GM18909 (cell line): ENCODE measurements around the gene STXBP4.
A peak's percentile ranks its signal among the peaks of the same experiment; 100 is the strongest.

ENCODE experiments used
- ATAC-seq: cut with Tn5 transposase; IDR thresholded peaks from one replicate; pipeline ENCODE4 v1.9.1; 2021; ENCODE audit warnings: mild to moderate bottlenecking; ENCODE audit not compliant: unreplicated experiment, poor library complexity

Gene STXBP4

GRCh38 chr17:54969658-54970572 lies 1.4 kb downstream of the STXBP4 start:
- no peak for ATAC-seq

DNA sequence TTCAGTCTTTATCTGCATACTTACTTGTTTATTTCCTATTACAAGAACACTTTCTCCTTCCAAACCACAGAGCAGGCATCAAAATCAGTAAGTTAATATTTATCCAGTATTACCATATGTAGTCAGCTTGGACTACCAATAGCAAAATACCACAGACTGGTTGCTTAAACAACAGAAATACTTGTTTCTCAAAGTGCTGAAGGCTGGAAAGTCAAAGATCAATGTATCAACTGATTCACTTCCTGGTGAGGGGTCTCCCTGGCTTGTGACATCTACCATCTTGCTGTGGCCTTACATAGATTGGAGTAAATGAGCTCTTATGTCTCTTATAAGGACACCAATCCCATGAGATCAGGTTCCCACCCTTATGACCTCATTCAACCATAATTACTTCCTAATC lies 2.6 kb downstream of the STXBP4 start:
- peak; percentile 15 for ATAC-seq

- ATAC-seq: no peak
These were observed 3.3 kb downstream of the STXBP4 start for GRCh38 chr17:54971901-54972300.

DNA sequence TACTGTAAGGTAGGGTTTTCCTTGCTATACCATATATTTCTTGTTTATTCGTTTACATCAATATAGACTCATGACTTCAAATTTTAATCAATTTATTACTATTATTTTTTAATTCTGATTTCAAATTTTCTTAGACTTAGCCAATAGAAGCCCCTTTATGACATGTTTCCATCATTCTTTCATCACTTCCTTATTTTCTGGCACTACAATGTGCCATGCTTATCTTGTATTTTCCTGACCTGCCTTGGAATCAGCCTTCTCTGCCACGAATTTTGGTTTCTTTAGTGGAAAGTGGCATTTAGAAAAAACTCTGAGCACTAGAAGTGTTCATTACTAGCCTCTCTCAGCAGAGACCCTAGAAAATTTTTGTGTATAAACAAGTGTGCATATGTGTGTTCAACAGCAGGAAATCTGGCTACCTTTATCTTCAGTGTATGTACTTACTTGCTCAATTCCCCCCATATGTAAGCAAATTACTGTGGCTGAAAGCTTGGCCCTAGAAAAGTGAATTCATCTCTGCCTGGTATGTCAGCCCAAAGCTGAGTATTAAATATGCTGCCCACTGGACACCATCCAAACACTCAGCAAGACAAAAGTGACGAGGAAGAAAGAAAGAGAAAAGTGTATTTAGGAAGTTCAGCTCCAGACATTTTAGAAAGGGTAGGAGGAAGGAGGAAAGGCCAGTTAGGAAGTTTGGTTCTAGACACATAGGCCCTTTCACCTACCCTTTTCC lies 4.0 kb downstream of the STXBP4 start:
- no peak for ATAC-seq

DNA sequence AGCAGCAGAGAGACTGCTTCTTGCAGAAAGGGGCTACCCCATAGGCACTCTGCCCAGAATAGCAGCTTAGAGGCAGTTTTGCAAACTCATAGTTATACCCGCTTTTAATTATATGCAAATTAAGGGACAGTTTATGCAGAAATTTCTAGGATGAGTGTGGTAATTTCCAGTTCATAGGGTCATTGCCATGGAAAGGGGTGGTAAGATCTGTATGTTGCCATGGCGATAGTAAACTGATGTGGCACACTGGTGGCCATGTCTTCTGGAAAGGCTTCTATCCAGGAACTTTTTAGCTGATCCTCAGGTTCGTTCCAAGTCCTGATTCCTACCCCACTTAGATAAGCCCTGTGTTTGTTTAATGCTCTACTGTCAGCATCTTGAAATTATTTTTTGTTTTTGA lies 6.2 kb downstream of the STXBP4 start:
- ATAC-seq: no peak

DNA sequence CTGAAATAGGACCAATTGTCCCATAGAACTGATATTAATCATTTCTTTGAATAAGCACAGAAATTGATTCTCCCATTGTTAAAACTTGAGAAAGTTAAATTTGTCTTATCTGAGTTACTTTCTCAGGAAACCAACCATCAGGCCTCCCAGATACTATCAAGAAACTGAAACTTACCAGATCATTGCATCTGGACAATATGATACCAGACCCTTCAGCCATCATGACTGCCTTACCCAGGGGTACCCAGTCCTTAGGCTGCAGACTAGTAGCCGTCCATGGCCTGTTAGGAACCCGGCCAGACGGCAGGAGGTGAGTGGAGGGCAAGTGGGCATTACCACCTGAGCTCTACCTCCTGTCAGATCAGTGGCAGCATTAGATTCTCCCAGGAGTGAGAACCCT lies 7.8 kb downstream of the STXBP4 start:
- no peak for ATAC-seq

DNA sequence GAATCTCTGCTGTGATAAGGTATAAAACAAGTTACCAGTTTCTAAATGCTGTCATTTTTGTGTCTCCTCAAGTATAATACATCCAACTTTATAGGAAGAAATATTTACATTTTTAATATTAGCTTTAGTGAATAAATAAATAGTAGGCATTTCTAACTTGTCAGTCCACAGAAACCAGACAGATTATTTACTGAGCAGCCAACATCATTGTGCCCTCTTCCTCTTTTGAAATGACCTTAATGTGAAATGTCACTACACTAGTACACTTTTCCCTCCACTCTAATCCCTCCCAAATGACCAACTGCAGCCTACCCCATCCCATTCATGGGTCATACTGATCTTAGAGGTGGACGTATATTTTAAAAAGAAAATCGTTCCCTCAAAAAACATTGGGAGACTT lies 9.2 kb downstream of the STXBP4 start:
- ATAC-seq: no peak

- no peak for ATAC-seq
These were observed 11.1 kb downstream of the STXBP4 start for GRCh38 chr17:54979657-54980056.

GRCh38 chr17:54980375-54980774 lies 11.8 kb downstream of the STXBP4 start:
- ATAC-seq: no peak

GRCh38 chr17:54982399-54982798 lies 13.8 kb downstream of the STXBP4 start:
- no peak for ATAC-seq

GRCh38 chr17:54983260-54983659 lies 14.7 kb downstream of the STXBP4 start:
- no peak for ATAC-seq

DNA sequence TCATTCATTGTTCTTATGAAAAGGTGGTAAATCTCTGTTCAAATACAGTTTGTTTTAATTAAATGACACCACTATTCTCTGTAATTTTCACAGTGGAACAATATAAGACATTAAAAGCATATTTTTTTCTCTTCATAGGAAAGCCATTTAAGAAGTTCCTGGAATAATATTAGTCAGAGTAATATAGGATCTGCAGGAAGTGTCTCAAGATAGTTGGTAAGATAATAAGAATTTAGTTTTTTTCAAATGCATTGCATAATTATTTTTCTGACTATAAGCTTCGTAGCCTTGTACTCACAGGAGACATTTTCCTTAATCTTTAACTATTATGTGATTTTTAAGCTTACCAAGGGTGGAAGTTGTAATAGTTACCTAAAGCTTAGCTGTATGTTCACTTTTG lies 16.9 kb downstream of the STXBP4 start:
- no peak for ATAC-seq

GRCh38 chr17:54990118-54990517 lies 21.6 kb downstream of the STXBP4 start:
- no peak for ATAC-seq

DNA sequence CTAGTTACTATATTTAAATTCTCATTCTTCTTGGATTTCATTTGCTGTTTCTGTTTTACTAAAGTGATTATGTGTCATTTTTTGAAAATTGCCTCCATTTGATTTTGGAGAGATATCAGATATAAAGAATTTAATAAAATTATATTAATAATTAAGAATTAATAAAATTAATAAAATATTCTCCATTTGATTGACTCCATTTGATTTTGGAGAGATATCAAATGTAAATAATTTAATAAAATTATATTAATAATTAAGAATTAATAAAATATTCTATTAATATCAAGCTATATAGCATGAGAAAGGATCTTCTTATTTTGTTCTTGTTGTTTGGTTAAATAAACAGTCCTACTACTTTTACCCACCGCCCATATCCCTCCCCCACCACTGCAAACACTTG lies 23.0 kb downstream of the STXBP4 start:
- no peak for ATAC-seq

GRCh38 chr17:54992797-54993639 lies 24.5 kb downstream of the STXBP4 start:
- ATAC-seq: peak; percentile 79

DNA sequence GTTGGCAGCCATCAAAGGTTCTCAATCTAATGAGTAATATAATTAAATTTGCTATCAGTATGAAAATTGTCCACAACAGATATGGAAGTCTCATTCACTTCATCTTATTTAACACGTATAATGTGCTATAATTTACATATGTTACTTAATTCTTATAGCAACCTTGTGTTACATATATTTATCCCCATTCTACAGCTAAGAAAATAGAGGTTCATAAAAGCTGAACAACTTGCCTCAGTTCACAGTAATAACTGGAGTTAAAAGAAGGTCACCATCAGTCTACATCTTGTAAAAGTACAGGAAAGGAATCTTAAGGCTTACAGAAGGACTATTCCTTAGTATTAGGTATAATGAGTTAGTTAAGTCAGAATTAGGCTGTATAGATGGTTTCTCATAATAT lies 27.9 kb downstream of the STXBP4 start:
- ATAC-seq: no peak

DNA sequence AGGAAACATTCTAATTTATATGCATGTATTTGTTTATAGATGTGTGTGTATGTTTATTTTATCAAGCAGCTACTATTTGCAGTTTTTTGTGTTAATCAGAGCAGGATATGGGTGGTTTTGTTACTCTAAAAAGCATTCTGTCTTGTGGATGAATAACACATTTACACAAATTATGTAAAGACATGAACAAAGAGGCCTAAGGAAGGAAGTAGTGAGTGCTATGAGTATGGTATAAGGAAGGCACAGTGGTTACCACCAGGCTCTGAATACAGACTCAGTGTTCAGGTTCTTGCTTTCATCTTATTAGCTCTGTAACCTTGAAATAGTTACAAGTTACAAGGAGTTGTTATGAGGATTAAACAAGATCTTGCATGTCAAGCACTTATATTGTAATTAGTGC lies 33.9 kb downstream of the STXBP4 start:
- no peak for ATAC-seq

- ATAC-seq: no peak
These were observed 35.9 kb downstream of the STXBP4 start for GRCh38 chr17:55004484-55004883.

- peak; percentile 50 for ATAC-seq
These were observed 37.0 kb downstream of the STXBP4 start for GRCh38 chr17:55005520-55005919.

- no peak for ATAC-seq
These were observed 55.1 kb downstream of the STXBP4 start for GRCh38 chr17:55023626-55024025.

DNA sequence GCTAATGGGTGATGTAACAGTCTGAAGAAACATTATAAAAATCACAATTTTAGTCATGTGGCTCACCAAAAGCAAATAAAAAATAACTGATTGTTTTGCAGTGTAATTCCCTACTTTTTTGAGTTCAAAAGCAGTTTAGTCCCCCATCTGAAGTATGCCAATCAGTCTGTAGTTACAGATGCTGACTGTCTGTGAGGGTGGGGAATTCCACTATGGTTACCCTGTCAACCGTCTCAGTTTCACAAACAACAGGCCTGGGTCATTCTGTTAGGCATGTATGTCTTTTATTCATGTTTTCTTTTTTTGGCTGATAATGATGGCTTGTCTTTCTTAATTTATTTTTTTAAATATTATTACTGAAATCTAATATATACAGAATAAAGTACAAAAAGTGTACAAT lies 69.3 kb downstream of the STXBP4 start:
- ATAC-seq: peak; percentile 99
